ENCODE data around the gene AHNAK.

The AHNAK gene

GRCh38 chr11:62487136-62487535 lies 59.5 kb downstream of the AHNAK start:
- H3K36me3 ChIP-seq (ENCODE audit: control insufficient read depth in 2 of 2, insufficient read depth in 1 of 2, low read length in 2 of 2) = no peaks in the 10 kb centered on the region
- no peak overlapping the region for H3K4me3 ChIP-seq (ENCODE audit: low read depth, low read length)
- no peaks in the 10 kb centered on the region for H3K4me1 ChIP-seq (ENCODE audit: control insufficient read depth, insufficient read depth, low read length)
- TF ChIP-seq, protein P1, sequence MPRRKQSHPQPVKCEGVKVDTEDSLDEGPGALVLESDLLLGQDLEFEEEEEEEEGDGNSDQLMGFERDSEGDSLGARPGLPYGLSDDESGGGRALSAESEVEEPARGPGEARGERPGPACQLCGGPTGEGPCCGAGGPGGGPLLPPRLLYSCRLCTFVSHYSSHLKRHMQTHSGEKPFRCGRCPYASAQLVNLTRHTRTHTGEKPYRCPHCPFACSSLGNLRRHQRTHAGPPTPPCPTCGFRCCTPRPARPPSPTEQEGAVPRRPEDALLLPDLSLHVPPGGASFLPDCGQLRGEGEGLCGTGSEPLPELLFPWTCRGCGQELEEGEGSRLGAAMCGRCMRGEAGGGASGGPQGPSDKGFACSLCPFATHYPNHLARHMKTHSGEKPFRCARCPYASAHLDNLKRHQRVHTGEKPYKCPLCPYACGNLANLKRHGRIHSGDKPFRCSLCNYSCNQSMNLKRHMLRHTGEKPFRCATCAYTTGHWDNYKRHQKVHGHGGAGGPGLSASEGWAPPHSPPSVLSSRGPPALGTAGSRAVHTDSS (tag by site-specific recombination; IDR thresholded peaks at IDR 0.05) = no peak
- no peak for TF ChIP-seq ZNF184 (tag by site-specific recombination; IDR thresholded peaks at IDR 0.05)
- no peak for TF ChIP-seq REPIN1 (tag by site-specific recombination; IDR thresholded peaks at IDR 0.05; ENCODE audit: low read depth)
- TF ChIP-seq ZNF449 (tag by site-specific recombination; IDR thresholded peaks at IDR 0.05) = no peak
- no peak for TF ChIP-seq ZNF473 (tag by site-specific recombination; IDR thresholded peaks at IDR 0.05)
- no peak for TF ChIP-seq SP2 (tag by site-specific recombination; IDR thresholded peaks at IDR 0.05)
- TF ChIP-seq ZBTB10 (tag by site-specific recombination; IDR thresholded peaks at IDR 0.05) = no peak
- CTCF ChIA-PET = interaction anchor here (1.0 to 1.9 kb wide), 4 partner anchors 10 to 62 kb away, joined by 3 to 6 read pairs (median 4); no protein-coding TSS in a partner anchor
- POLR2A ChIA-PET = no interaction called here
- no peaks in the 10 kb centered on the region for H3K9me3 ChIP-seq (ENCODE audit: control insufficient read depth, insufficient read depth, low read depth, low read length)
- H3K27ac ChIP-seq (ENCODE audit: extremely low read depth, low read depth, low read length) = no peak overlapping the region

GRCh38 chr11:62484352-62484751 lies 62.3 kb downstream of the AHNAK start:
- POLR2A ChIA-PET = no interaction called here
- Histone ChIP-seq H3K4me3 (ENCODE audit: low read depth, low read length) (no peak overlapping the region), H3K9me3 (ENCODE audit: control insufficient read depth, insufficient read depth, low read depth, low read length) (no peaks in the 10 kb centered on the region), H3K4me1 (ENCODE audit: control insufficient read depth, insufficient read depth, low read length) (no peaks in the 10 kb centered on the region), H3K27ac (ENCODE audit: extremely low read depth, low read depth, low read length) (no peak overlapping the region), H3K36me3 (ENCODE audit: control insufficient read depth in 2 of 2, insufficient read depth in 1 of 2, low read length in 2 of 2) (no peaks in the 10 kb centered on the region)
- CTCF ChIA-PET = interaction anchor here (0.7 kb wide), 2 partner anchors 19 to 55 kb away, joined by 3 to 5 read pairs; no protein-coding TSS in a partner anchor
- TF ChIP-seq ZNF530 (tag by site-specific recombination; IDR thresholded peaks at IDR 0.05; ENCODE audit: low read depth) (no peak), EGR2 (tag by site-specific recombination; IDR thresholded peaks at IDR 0.05; ENCODE audit: low read depth) (no peak), ZNF610 (tag by site-specific recombination; IDR thresholded peaks at IDR 0.05; ENCODE audit: borderline replicate concordance) (no peak), ZNF621 (tag by site-specific recombination; IDR thresholded peaks at IDR 0.05) (no peak), ZBTB21 (tag by site-specific recombination; IDR thresholded peaks at IDR 0.05) (no peak), ZNF776 (tag by site-specific recombination; IDR thresholded peaks at IDR 0.05; ENCODE audit: borderline replicate concordance) (no peak), ZNF404 (tag by site-specific recombination; IDR thresholded peaks at IDR 0.05) (no peak), ZNF121 (tag by site-specific recombination; IDR thresholded peaks at IDR 0.05) (no peak), ZNF585B (tag by site-specific recombination; IDR thresholded peaks at IDR 0.05) (no peak), ZNF580 (tag by site-specific recombination; IDR thresholded peaks at IDR 0.05) (no peak), RBAK (tag by site-specific recombination; IDR thresholded peaks at IDR 0.05) (no peak), ZNF416 (tag by site-specific recombination; IDR thresholded peaks at IDR 0.05) (no peak), ZNF354C (tag by site-specific recombination; IDR thresholded peaks at IDR 0.05; ENCODE audit: borderline replicate concordance, low read depth) (no peak), ZNF148 (tag by site-specific recombination; IDR thresholded peaks at IDR 0.05; ENCODE audit: borderline replicate concordance) (no peak), ZNF280D (tag by site-specific recombination; IDR thresholded peaks at IDR 0.05) (no peak), ZNF266 (tag by site-specific recombination; IDR thresholded peaks at IDR 0.05; ENCODE audit: low read depth) (no peak), ZNF792 (tag by site-specific recombination; IDR thresholded peaks at IDR 0.05) (no peak), SCRT1 (tag by site-specific recombination; IDR thresholded peaks at IDR 0.05; ENCODE audit: borderline replicate concordance) (no peak)

Measured in HEK293 (cell line).